GM18907 (cell line): ENCODE measurements around the gene UBR1.
"Not testable (repeated sequence)": the region's sequence is repeated elsewhere in the genome, so short reads cannot be mapped to it uniquely, and the experiment has no call there.

ENCODE experiments used
- ATAC-seq: cut with Tn5 transposase; IDR thresholded peaks from one replicate; pipeline ENCODE4 v1.9.1; 2021; ENCODE audit warnings: mild to moderate bottlenecking, moderate library complexity; ENCODE audit not compliant: unreplicated experiment

UBR1 gene

DNA sequence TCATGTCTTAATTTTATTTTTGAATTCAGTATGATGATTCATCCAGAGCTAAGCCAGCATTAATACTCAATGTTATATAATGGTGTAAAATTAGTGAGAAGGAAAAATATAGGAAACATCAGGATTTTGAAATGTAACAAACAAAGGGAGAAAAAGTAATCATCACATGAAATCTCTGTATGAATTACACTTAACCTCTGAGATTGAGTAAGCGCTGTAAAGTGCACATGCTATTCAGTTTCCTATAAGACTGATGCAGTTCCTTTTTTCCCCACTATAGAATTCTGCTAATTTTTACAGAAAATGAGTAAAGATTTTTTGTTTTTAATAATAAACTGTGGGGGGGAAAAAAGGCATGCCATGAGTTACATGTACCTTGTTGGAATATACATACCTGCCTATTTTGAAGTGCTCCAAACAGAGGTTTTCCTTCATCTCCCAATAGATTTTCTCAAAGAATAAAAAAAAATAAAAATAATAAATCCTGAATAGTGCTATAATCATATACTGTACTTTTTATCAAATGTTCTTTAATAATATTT lies 121.3 kb downstream of the UBR1 start:
- no peak for ATAC-seq

- ATAC-seq: not testable (repeated sequence)
Measured at GRCh38 chr15:42979113-42979512, 126.7 kb downstream of the UBR1 start.

- no peak for ATAC-seq
Measured at GRCh38 chr15:42974202-42974862, 131.5 kb downstream of the UBR1 start.

DNA sequence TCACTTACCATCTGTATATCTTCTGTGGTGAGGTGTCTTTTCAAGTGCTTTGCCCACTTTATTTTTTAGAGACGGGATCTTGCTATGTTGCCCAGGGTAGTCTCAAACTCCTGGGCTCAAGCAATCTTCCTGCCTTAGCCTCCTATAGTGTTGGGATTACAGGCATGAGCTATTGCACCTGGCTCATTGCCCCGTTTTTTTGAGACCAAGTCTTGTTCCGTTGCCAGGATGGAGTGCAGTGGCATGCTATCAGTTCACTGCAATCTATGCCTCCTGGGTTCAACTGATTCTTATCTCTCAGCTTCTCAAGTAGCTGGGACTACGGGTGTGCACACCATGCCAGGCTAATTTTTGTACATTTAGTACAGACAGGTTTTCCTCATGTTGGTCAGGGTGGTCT lies 132.7 kb downstream of the UBR1 start:
- ATAC-seq: no peak

GRCh38 chr15:42971830-42972229 lies 134.0 kb downstream of the UBR1 start:
- no peak for ATAC-seq

GRCh38 chr15:42964476-42964875 lies 141.4 kb downstream of the UBR1 start:
- no peak for ATAC-seq

- ATAC-seq: no peak
Measured at GRCh38 chr15:42955518-42955917, 150.3 kb downstream of the UBR1 start.

GRCh38 chr15:42954291-42954690 lies 151.5 kb downstream of the UBR1 start:
- ATAC-seq: no peak

GRCh38 chr15:42948898-42949297 lies 156.9 kb downstream of the UBR1 start:
- not testable (repeated sequence) for ATAC-seq

DNA sequence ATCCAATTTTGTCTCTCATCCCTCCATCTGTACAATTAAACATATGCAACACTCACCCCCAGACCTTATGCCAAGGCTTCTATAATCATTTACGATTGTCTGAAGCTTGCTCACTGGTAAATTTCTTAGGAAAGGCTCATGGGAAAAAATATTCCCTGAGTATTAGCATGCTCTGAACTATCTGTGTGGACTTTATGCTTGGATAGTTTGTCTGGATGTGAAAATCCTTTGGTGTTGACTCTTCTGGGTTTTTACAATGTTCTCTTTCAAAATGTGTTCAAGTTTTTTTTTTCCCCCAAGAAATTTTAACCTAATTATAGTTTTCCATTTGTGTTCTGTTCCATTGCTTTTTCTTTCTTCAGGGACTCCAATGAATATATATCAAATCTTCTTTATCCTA lies 165.3 kb downstream of the UBR1 start:
- ATAC-seq: no peak

DNA sequence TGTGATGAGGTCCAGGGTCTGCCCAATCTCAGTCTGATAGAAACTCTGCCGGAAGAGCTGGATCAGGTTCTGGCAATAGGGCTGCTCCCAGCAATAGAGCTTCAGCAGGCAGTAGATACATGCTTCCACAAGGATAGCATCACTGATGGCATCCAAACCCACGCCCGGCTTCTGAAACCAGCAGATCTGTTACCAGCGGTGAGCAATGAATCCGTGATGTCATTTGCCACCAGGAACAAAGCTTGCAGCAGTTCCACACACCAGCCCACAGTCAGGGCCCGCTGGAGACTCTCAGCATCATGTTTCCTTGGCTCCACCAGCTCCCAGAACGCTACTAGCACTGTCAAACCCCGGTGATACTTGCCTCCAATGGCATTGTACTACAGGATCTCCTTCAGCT lies 166.0 kb downstream of the UBR1 start:
- ATAC-seq: no peak

GRCh38 chr15:42937143-42937542 lies 168.7 kb downstream of the UBR1 start:
- no peak for ATAC-seq

- no peak for ATAC-seq
Measured at GRCh38 chr15:42933886-42934667, 171.8 kb downstream of the UBR1 start.

GRCh38 chr15:42932833-42933515 lies 172.9 kb downstream of the UBR1 start:
- no peak for ATAC-seq

- ATAC-seq: no peak
Measured at GRCh38 chr15:42931702-42932486, 173.9 kb downstream of the UBR1 start.

- no peak for ATAC-seq
Measured at GRCh38 chr15:42929306-42929848, 176.5 kb downstream of the UBR1 start.

DNA sequence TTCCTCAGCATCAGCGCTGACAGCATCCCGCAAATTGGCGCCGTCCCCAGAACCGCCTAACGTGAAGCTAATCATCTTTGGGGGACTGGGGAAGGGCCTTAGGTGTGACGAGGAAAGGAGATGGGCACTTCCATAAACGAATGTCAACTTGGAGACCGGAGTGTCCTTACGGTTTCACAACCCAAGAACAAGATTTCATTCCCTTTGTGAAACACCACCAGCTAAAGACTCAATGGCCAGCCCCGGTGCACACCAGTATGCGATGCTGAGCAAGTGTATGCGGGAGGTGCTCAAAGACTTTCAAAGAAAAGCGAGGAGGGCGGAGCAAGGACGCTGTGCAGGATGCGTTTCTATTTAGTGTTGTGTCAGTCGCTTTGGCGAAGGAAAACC lies 184.5 kb downstream of the UBR1 start:
- no peak for ATAC-seq

DNA sequence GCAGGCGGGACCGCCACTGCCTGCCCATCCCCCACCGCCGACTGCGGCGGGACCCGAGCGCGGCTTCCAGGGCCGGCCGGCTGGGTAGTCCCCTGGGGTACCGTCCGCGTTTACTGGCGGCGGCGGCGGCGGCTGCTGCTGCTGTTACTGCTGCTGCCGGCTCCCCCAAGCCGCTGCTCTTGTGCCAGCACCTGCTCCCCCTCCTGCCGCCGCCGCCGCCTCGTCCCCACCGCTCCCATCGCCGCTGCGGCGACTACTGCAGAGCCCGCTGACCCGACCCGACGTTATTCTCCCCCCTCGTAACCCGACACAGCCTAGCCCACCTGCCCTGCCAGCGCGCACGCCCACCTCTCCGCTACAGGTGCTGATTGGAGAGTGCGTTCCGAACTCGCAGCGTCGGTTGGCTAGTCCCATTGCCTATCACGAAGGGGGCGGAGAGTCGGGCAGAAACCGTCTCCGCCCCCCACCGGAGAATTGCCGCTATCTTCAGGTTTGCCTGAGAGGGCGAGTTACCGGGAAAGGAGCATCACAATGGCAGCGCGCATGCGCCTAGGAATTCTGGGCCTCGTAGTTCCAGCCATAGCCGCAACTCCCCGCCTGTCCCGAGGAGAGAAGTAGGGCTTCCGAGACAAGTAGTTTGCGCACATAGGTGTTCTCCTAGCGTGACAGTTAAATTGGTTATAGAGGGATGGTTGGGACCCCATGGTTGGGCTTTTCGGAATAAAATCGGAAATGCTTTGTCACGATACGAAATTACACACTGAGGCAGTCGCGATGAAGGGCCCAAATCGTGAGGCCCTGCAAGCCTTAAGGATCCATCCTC lies 185.1 kb downstream of the UBR1 start, which contains the start of gene TTBK2:
TSS of gene TTBK2 (minus strand) at position 260 of the 823 bp plus-strand sequence. CDS start 42,161 bp downstream, outside the sequence.
- peak; percentile 94 for ATAC-seq

DNA sequence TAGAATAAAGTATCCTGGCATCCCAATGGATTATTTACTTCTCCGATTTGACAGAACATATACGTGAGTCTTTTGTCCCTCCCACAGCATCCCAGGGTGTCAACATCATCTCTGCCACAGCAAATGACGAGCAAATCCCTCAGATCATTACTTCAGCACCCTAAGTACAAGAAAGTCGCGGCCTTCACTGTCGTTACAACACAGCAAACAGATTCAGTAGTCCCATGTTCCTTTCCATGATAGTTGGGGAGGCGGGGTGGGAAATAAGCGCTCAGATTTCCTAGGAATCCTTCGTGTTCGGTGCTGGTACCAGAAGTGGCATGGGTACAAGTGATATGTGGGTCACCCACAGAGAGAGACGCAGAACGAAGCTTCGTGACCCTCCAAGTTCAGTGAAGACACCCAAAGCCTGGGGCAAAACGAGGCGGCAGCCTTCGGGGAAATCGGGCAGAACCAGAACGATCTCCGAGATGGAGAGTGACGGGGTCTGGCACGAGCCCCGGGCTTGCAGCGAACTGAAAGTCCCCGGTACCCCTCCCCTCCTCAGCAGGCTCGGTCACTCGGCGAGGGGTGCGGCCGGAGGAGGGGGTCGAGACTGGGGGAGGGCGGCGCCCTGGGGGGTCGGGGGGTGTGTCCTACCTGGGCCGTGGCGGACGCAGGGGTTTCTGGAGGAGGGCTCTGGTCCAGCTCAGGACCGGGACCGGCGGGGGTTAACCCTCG lies 185.9 kb downstream of the UBR1 start:
- ATAC-seq: peak; percentile 23
